Measurements from ENCODE around the gene SOX6.

- TF ChIP-seq, protein P1, sequence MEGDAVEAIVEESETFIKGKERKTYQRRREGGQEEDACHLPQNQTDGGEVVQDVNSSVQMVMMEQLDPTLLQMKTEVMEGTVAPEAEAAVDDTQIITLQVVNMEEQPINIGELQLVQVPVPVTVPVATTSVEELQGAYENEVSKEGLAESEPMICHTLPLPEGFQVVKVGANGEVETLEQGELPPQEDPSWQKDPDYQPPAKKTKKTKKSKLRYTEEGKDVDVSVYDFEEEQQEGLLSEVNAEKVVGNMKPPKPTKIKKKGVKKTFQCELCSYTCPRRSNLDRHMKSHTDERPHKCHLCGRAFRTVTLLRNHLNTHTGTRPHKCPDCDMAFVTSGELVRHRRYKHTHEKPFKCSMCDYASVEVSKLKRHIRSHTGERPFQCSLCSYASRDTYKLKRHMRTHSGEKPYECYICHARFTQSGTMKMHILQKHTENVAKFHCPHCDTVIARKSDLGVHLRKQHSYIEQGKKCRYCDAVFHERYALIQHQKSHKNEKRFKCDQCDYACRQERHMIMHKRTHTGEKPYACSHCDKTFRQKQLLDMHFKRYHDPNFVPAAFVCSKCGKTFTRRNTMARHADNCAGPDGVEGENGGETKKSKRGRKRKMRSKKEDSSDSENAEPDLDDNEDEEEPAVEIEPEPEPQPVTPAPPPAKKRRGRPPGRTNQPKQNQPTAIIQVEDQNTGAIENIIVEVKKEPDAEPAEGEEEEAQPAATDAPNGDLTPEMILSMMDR (IDR thresholded peaks at IDR 0.05; ENCODE audit: insufficient read depth, low read depth, low read length), result no peak
- no peak for TF ChIP-seq EZH2 (IDR thresholded peaks at IDR 0.05; ENCODE audit: insufficient read depth, low read length)
Observed at GRCh38 chr11:16364254-16364653, 7.9 kb upstream of the SOX6 start.

All from astrocyte (in vitro differentiated cells and primary cell).